Measurements from ENCODE around the gene HIPK2. TPM values are rescaled to one million over a fixed set of nuclear protein-coding genes. Genes with fewer than 3 reads are reported as not detected.

Gene HIPK2
- total and polyA plus RNA-seq, 2 of the 4 experiments (the other 2 are of a cell fraction): 22.0 to 27.1 TPM

DNA sequence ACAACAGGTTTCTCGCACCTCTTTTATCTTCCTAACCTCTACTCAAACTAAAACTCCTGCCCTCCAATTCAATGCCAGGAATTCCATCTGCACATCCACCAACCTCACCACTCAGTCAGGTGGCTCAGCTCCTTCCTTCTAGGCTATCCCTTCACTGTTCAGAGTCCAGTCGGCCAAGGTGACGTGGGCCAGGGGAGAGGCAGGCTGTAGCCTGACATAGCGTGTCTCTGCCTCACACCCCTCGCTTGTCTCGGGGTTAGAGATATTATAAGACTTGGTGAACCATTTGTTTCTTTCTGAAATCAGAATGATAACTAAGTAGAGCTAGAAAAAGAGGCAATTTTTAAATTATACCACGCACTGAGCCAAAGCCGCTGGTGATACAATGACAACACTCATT, 31.1 kb downstream of the HIPK2 start:
- Histone ChIP-seq H4K91ac (ENCODE audit: insufficient read depth, low read depth, low read length) (no peak overlapping the region), H3K27me3 (ENCODE audit: control insufficient read depth, insufficient read depth, low read length) (no peaks in the 10 kb centered on the region), H3K18ac (ENCODE audit: low read depth, low read length) (no peak overlapping the region), H3K27ac (ENCODE audit: insufficient read depth, low read length) (no peak overlapping the region), H2BK120ac (ENCODE audit: low read depth, low read length) (no peak overlapping the region), H3K4me3 (ENCODE audit: insufficient read depth, low read depth, low read length) (no peak overlapping the region), H3K56ac (ENCODE audit: extremely low read depth, insufficient read depth, low read length) (no peak overlapping the region), H3K9me1 (ENCODE audit: insufficient read depth, low read length) (peaks cover 71% of the 10 kb centered on the region), H4K20me1 (ENCODE audit: insufficient read depth, low read length) (peaks cover 99% of the 10 kb centered on the region), H4K8ac (ENCODE audit: low read depth in 2 of 2, low read length in 2 of 2) (no peak overlapping the region), H2AK5ac (ENCODE audit: low read depth, low read length) (0 out of 2 replicates have a peak overlapping the region, but pooled peaks have one; percentile 21), H3K9me3 (ENCODE audit: control insufficient read depth, insufficient read depth, low read length) (no peaks in the 10 kb centered on the region), H3K4me1 (ENCODE audit: control insufficient read depth, insufficient read depth, low read length) (peaks cover 33% of the 10 kb centered on the region), H3K4me2 (ENCODE audit: low read depth, low read length) (no peak overlapping the region), H3K14ac (replicated peaks; ENCODE audit: low read depth, low read length) (no peak overlapping the region; the same call in 1 of the 2 replicates), H3K23ac (ENCODE audit: low read depth, low read length) (0 out of 2 replicates have a peak overlapping the region, but pooled peaks have one; percentile 43), H3K9ac (ENCODE audit: low read depth, low read length) (no peak overlapping the region), H2AK9ac (replicated peaks; ENCODE audit: low read depth, low read length, poor library complexity) (no peak overlapping the region), H2AFZ (replicated peaks; ENCODE audit: low read length, poor library complexity) (no peak overlapping the region), H4K5ac (ENCODE audit: low read depth, low read length) (no peak overlapping the region), H2BK15ac (ENCODE audit: low read depth, low read length) (no peak overlapping the region), H3K36me3 (ENCODE audit: control insufficient read depth, insufficient read depth, low read length) (peaks cover 19% of the 10 kb centered on the region), H2BK20ac (ENCODE audit: low read depth, low read length) (no peak overlapping the region), H2BK5ac (ENCODE audit: low read depth, low read length, poor library complexity, severe bottlenecking) (no peak overlapping the region), H3K4ac (ENCODE audit: low read depth, low read length) (no peak overlapping the region), H3K79me1 (ENCODE audit: low read depth in 1 of 2, low read length in 2 of 2) (peaks cover 42 to 96% of the 10 kb centered on the region in 2 experiments)
- POLR2A ChIA-PET (ENCODE audit: unreplicated experiment): no interaction called here
- DNase-seq (no peak), ATAC-seq (ENCODE audit: low read depth) (no peak)
- dilution Hi-C loops (cut with HindIII; ENCODE audit: low sequenced_read_pairs, unreplicated experiment): no loop called here
- no TSS peak for BruUV-seq (replicated peaks)
- WGBS, 2 experiments (ENCODE audit: extremely low coverage in 2 of 2, insufficient read length in 1 of 2): 100% methylated on average over 2 of the region's 8 CpGs; no CpG with 5 or more reads in 1 of the 2 experiments
- in situ Hi-C loops (cut with MboI; ENCODE audit: low sequenced_read_pairs): no loop called here
- intact Hi-C loops (cut with micrococcal nuclease): no loop called here
- no peak for TF ChIP-seq RFX5 (IDR thresholded peaks at IDR 0.05; ENCODE audit: low read depth, low read length)
- TF ChIP-seq, protein P1, sequence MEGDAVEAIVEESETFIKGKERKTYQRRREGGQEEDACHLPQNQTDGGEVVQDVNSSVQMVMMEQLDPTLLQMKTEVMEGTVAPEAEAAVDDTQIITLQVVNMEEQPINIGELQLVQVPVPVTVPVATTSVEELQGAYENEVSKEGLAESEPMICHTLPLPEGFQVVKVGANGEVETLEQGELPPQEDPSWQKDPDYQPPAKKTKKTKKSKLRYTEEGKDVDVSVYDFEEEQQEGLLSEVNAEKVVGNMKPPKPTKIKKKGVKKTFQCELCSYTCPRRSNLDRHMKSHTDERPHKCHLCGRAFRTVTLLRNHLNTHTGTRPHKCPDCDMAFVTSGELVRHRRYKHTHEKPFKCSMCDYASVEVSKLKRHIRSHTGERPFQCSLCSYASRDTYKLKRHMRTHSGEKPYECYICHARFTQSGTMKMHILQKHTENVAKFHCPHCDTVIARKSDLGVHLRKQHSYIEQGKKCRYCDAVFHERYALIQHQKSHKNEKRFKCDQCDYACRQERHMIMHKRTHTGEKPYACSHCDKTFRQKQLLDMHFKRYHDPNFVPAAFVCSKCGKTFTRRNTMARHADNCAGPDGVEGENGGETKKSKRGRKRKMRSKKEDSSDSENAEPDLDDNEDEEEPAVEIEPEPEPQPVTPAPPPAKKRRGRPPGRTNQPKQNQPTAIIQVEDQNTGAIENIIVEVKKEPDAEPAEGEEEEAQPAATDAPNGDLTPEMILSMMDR (conservative IDR thresholded peaks at IDR 0.05; ENCODE audit: low read depth, low read length): no peak
- no peak for TF ChIP-seq CEBPB (IDR thresholded peaks at IDR 0.05; ENCODE audit: low read depth, low read length)
- no peak for TF ChIP-seq SMC3 (IDR thresholded peaks at IDR 0.05; ENCODE audit: low read depth, low read length)
- TF ChIP-seq MAZ (IDR thresholded peaks at IDR 0.05; ENCODE audit: borderline replicate concordance, low read depth, low read length): no peak
- no peak for TF ChIP-seq MXI1 (IDR thresholded peaks at IDR 0.05; ENCODE audit: borderline replicate concordance, low read depth, low read length)
- no peak for TF ChIP-seq RCOR1 (IDR thresholded peaks at IDR 0.05; ENCODE audit: insufficient replicate concordance, low read length)
- no peak for TF ChIP-seq POLR2A (IDR thresholded peaks at IDR 0.05; ENCODE audit: low read depth, low read length)
- CTCF ChIA-PET: no interaction called here

Measured in IMR-90 (cell line).